Measurements from ENCODE around the gene TMEM91.
"Not testable (repeated sequence)": the region's sequence is repeated elsewhere in the genome, so short reads cannot be mapped to it uniquely, and the experiment has no call there.

The TMEM91 gene

GRCh38 chr19:41376241-41376997 is at the start of gene TMEM91:
Gene TMEM91 (plus strand): TSS chr19:41376533. CDS start chr19:41378310, 1,777 bp downstream.
- DNase-seq (ENCODE audit: low read depth in 2 of 2) = no peak

- no peak for DNase-seq (ENCODE audit: low read depth in 2 of 2)
Observed at GRCh38 chr19:41327076-41327575, 49.2 kb upstream of the TMEM91 start.

- DNase-seq (ENCODE audit: low read depth in 2 of 2) = no peak
Observed at GRCh38 chr19:41327576-41328156, 48.7 kb upstream of the TMEM91 start.

GRCh38 chr19:41328157-41328841 is 48.0 kb upstream of the TMEM91 start:
- no peak for DNase-seq (ENCODE audit: low read depth in 2 of 2)

GRCh38 chr19:41328842-41329225 is 47.5 kb upstream of the TMEM91 start:
- no peak for DNase-seq (ENCODE audit: low read depth in 2 of 2)

- no peak for DNase-seq (ENCODE audit: low read depth in 2 of 2)
Observed at GRCh38 chr19:41330481-41330880, 45.9 kb upstream of the TMEM91 start.

- DNase-seq (ENCODE audit: low read depth in 2 of 2) = no peak
Observed at GRCh38 chr19:41330946-41331678, 45.2 kb upstream of the TMEM91 start.

GRCh38 chr19:41332000-41332399 is 44.3 kb upstream of the TMEM91 start:
- no peak for DNase-seq (ENCODE audit: low read depth in 2 of 2)

- no peak for DNase-seq (ENCODE audit: low read depth in 2 of 2)
Observed at GRCh38 chr19:41332468-41332867, 43.9 kb upstream of the TMEM91 start.

GRCh38 chr19:41334793-41335192 is 41.5 kb upstream of the TMEM91 start:
- DNase-seq (ENCODE audit: low read depth in 2 of 2) = no peak

- DNase-seq (ENCODE audit: low read depth in 2 of 2) = no peak
Observed at GRCh38 chr19:41335467-41335866, 40.9 kb upstream of the TMEM91 start.

GRCh38 chr19:41339936-41340335 is 36.4 kb upstream of the TMEM91 start:
- DNase-seq (ENCODE audit: low read depth in 2 of 2) = peak in 1 of 2 experiments; percentile 53

- no peak for DNase-seq (ENCODE audit: low read depth in 2 of 2)
Observed at GRCh38 chr19:41341669-41342490, 34.5 kb upstream of the TMEM91 start.

- no peak for DNase-seq (ENCODE audit: low read depth in 2 of 2)
Observed at GRCh38 chr19:41344162-41344561, 32.2 kb upstream of the TMEM91 start.

- DNase-seq (ENCODE audit: low read depth in 2 of 2) = not testable (repeated sequence)
Observed at GRCh38 chr19:41346916-41347315, 29.4 kb upstream of the TMEM91 start.

GRCh38 chr19:41350735-41351338 is 25.5 kb upstream of the TMEM91 start:
- DNase-seq (ENCODE audit: low read depth in 2 of 2) = no peak

GRCh38 chr19:41351339-41352245 is 24.7 kb upstream of the TMEM91 start:
- no peak for DNase-seq (ENCODE audit: low read depth in 2 of 2)

- DNase-seq (ENCODE audit: low read depth in 2 of 2) = no peak
Observed at GRCh38 chr19:41352279-41352608, 24.1 kb upstream of the TMEM91 start.

- DNase-seq (ENCODE audit: low read depth in 2 of 2) = no peak
Observed at GRCh38 chr19:41352609-41353465, 23.5 kb upstream of the TMEM91 start.
